HG03196 (cell line): ENCODE results near the gene TFDP2.

Experiments
- ATAC-seq: cut with Tn5 transposase; IDR thresholded peaks from one replicate; pipeline ENCODE4 v1.9.1; 2021; ENCODE audit not compliant: unreplicated experiment

TFDP2 gene

GRCh38 chr3:141972399-141972798, 176.9 kb downstream of the TFDP2 start:
- no peak for ATAC-seq

GRCh38 chr3:141971571-141971970, 177.8 kb downstream of the TFDP2 start:
- ATAC-seq, result no peak

- ATAC-seq, result no peak
Measured at GRCh38 chr3:141969711-141970110, 179.6 kb downstream of the TFDP2 start.

DNA sequence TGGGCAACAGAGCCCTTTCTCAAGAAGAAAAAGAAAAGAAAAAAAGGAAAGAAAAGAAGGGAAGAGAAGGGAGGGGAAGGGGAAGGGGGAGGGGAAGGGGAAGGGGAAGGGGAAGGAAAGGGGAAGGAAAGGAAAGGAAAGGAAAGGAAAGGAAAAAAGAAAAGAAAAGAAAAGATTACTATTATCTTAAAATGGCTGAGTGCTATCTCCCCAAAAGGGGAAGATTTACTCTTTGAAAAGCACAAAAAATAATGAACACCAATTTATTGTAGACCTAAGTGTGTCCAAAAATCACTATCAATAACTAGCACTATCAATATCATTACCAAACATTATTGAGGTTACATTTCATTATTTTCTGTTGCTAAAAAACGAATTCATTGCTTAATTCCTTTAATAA, 183.9 kb downstream of the TFDP2 start:
- no peak for ATAC-seq

- ATAC-seq, result no peak
Measured at GRCh38 chr3:141963301-141963700, 186.0 kb downstream of the TFDP2 start.

DNA sequence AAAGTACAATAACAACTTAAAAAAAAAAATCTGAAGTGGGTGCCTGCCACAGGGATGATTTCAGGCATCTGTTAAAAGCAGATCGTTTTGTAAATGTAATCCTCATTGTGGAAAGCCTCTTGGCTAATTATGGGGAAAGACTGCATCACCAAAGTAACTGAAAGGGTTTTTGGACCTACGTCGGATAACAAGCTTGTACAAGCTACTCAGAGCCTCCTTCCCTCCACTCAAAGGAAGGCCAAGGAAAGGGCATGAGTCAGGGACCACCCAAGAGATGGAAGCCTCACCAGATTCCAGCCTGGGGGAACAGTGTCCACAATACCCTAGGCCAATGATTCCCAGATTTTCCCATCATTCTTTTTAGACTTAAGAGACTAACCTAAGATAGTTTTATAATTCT, 188.6 kb downstream of the TFDP2 start:
- ATAC-seq, result no peak

GRCh38 chr3:141959589-141960554, 189.5 kb downstream of the TFDP2 start:
- ATAC-seq, result no peak

DNA sequence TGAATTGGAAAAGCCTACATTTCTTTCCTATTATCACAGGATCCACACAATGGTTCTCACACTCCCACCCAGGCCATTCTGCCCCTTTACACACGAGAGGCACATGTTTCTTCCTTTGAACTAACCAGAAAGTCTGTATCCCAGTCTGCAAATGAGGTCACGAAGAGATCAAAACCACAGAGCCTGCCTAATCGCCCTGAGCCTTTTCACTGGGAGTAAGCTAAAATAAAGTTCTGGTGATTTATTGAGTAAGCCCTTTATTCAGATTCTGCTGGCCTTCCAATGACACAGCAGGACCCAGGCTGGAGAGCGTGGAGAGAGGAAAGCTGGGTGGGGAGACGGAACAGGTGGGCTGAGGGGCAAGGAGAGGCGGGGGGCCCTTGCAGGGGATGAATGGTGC, 194.2 kb downstream of the TFDP2 start:
- ATAC-seq, result no peak

GRCh38 chr3:141952611-141953010, 196.7 kb downstream of the TFDP2 start:
- ATAC-seq, result no peak

DNA sequence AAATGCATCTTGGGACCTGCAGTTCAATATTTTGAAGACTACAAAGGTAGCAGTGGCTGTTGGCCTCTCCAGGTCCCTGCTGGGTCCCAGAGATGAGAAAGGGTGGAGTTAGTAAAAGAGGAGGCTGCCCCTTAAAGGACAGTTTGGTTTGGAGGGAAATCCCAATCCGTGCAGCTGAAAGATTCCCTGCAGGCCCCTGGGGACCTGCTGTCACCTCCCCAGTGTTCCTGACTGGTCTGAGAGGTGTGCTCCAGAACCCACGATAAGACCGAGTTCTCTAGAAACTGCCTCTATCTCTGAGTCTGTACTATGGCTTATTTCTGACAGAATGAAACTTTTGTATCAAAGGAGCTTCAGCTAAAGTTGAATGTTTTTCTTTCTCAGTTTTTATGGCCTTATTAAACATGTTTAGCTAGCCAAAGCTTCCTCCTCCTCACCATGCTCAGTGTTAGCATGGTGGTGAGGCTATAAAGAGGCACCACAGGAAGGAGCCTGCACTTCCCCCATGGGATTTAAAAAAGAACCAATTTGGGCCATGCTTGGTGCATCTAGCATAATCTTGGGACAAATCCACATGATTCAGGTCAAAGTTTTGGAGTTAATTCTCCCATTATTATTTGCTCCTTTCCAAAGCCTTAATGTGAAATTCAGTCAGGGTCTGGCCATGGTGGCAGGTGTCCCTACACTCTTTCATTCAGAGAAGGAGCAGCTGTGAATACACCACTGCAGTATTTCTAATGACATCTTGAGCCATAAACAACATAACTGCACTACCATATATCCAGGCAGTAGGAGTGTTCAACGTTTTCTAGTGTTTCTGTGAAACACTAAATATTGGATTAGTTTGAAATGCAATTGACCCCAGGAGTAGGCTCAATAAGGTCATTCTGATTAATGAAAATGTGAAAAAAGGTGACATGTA, 198.5 kb downstream of the TFDP2 start:
- no peak for ATAC-seq

DNA sequence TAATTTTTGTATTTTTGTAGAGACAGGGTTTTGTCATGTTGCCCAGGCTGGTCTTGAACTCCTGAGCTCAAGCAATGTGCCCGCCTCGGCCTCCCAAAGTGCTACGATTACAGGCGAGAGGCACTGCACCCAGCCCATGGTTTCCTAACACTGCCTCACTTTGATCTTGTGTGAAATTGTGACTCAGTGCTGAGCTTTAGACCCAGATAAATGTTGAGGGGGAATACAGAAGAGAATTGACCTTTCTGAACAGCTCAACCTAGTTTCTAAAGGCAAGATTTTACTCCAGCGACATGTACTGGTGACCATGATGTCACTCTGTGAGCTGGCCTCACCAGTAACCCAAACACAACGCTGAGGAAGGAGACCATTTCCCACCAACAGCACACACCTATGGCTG, 199.4 kb downstream of the TFDP2 start:
- ATAC-seq, result no peak

GRCh38 chr3:141949399-141949798, 199.9 kb downstream of the TFDP2 start:
- no peak for ATAC-seq

- ATAC-seq, result no peak
Measured at GRCh38 chr3:141945726-141946485, 203.4 kb downstream of the TFDP2 start.

GRCh38 chr3:141942006-141942405, 207.3 kb downstream of the TFDP2 start:
- ATAC-seq, result no peak

GRCh38 chr3:141941093-141941492, 208.3 kb downstream of the TFDP2 start:
- no peak for ATAC-seq

DNA sequence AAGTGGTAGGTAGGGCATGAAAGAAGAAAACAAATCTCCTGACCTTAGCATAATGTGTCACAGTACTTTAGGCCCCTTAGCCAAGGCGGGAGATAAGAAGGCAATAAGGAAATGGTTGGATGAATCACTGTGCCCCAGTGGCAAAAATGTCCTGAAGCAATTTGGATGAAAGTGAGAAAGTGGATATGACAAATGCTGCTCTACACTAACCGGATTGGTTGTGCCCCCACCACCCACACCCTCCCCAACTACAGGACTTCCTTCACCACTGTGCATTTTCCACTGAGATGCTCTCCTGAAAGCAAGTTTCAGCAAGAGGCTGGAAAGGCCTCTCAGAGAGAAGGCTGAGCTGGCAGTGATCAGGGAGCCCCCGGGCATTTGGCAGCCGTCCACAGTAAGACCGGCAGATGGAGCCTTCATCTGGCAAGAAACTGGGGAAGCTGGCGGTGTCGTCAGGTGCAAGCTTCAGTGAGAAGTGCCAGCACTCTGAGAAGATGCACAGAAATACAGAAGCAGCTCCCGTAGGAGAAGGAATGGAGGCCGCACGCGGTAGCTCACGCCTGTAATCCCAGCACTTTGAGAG, 209.1 kb downstream of the TFDP2 start:
- no peak for ATAC-seq

DNA sequence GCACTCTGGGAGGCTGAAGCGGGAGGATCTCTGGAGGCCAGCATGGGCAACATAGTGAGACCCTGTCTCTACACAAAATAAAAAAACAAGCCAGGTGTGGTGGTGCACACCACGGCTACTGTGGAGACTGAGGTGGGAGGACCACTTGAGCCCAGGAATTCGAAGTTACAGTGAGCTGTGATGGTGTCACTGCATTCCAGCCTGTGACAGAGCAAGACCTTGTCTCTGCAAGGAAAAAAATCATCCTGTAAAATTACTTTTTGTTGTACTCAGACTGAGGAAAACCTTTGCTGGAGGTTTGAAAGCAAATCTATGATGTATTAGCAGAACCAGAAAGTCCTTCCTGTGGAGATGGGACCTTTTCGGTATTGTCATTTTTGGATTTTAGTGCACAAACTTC, 209.6 kb downstream of the TFDP2 start:
- ATAC-seq, result no peak

- ATAC-seq, result no peak
Measured at GRCh38 chr3:141938011-141938500, 211.3 kb downstream of the TFDP2 start.

DNA sequence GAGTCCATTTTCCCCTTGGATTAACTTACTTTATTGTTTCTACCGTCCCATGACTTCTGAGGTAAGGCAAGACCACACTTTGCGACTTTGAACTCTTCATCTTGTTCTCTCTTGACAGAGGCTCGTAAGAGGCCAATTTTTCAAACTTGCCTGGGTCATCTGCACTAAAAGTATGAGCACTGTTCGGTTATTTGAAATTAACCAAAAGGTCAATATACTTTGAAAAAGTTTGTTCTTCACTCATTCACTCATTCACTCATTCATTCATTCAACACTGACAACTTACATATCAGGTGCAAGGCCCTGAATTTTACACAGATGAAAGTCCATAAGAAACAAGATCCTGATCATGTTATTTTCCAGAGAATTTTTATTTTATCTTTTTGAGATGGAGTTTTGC, 215.0 kb downstream of the TFDP2 start:
- no peak for ATAC-seq
